Measurements from ENCODE around the gene LOXL1.

DNA sequence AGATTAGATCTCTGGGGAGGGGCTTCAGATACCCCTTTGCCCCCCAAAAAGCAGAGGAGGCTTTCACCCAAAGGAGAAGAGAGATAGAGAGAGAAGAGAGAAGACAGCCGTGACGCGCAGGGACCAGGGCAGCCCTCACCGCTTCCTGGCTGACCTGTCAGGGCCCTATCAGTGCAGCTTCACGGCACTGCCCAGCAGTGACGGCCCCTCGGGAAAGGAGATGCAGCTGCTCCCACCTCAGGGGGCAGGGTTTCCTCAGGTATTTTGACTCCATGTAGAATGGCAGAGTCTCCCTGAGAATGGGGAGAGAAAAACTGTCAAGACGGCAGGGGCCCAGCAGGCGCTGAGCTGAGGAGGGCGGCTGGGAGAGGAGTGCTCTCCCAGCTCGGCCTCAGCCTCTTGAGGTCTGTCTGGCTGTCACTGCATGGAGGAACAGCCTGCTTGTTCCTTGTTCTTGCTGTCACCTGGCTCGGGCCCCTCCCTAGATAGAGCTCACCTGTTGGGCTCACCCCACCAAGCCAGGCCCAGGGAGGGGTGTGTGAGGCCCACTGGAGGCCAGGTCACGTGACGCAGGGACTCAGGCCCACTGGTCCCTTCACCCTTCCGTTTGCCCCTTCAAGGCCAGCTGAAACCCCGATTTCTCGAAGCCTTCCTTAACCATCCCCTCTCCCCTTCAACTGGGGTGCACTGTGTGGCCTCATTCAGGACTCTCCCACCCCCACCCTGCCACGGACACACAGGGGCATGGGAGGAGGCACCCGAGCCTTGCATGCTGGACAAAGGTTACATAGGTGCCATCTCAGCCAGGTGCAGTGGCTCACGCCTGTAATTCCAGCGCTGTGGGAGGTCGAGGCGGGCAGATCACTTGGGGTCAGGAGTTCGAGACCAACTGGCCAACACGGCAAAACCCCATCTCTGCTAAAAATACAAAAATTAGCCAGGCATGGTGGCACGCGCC, 28.2 kb downstream of the LOXL1 start:
- TF ChIP-seq POLR2AphosphoS5 (IDR thresholded peaks at IDR 0.05) (no peak), POLR2A (IDR thresholded peaks at IDR 0.05) (no peak)

Measured in breast epithelium (tissue), 3 donors.